Tibial nerve (tissue), 4 donors: ENCODE results near the gene SGTB.

ENCODE experiments used
- CTCF ChIP-seq, 5 experiments: fragments of 200-600 bp in 3 of 5; fragments of 450-650 bp in 2 of 5; sonication (generic) in 3 of 5; IDR thresholded peaks; one replicate each; pipeline ENCODE4 v1.5.1; 2016 to 2019; ENCODE audit warnings: antibody characterized with exemption in 5 of 5, mild to moderate bottlenecking in 3 of 5, moderate library complexity in 2 of 5
- EP300 ChIP-seq, 2 donors: sonication (generic); formaldehyde crosslinking; IDR thresholded peaks; one replicate each; pipeline ENCODE4 v1.6.1; 2017; ENCODE audit warnings: antibody characterized with exemption in 2 of 2, mild to moderate bottlenecking in 1 of 2
- POLR2A ChIP-seq, 2 donors: fragments of 450-650 bp; IDR thresholded peaks; one replicate each; pipeline ENCODE4 v1.6.1; 2017; ENCODE audit warnings: antibody characterized with exemption in 2 of 2, mild to moderate bottlenecking in 2 of 2, moderate library complexity in 2 of 2

GRCh38 chr5:65771266-65771665 lies 49.4 kb upstream of the SGTB start:
- no peak for TF ChIP-seq CTCF (IDR thresholded peaks at IDR 0.05)
- no peak for TF ChIP-seq EP300 (IDR thresholded peaks at IDR 0.05)
- no peak for TF ChIP-seq POLR2A (IDR thresholded peaks at IDR 0.05)
